Spleen (tissue), 7 donors: ENCODE measurements around the gene CFAP97D1.

Experiments
- CTCF ChIP-seq, 11 experiments: fragments of 200-600 bp in 7 of 11; fragments of 450-650 bp in 4 of 11; sonication (generic) in 4 of 11; IDR thresholded peaks in 8 of 11; conservative IDR thresholded peaks in 3 of 11; 1 replicate in 7 of 11; 2 replicates in 4 of 11; pipeline versions ENCODE4 v1.4.0 to v1.8.0; 2016 to 2021; ENCODE audit warnings: antibody characterized with exemption in 11 of 11, inconsistent platforms in 4 of 11, mild to moderate bottlenecking in 1 of 11
- POLR2A ChIP-seq, 3 donors: fragments of 450-650 bp; IDR thresholded peaks; one replicate each; pipeline ENCODE4 v1.5.1; 2017; ENCODE audit warnings: antibody characterized with exemption in 3 of 3, mild to moderate bottlenecking in 1 of 3
- donor health status: DM: no; HTN: no; CAD: no; lungs with moderate emphysema.
- donor health status: DM: no; HTN: no; CAD: no.
- donor health status: DM: no; HTN: no; CAD: no.

DNA sequence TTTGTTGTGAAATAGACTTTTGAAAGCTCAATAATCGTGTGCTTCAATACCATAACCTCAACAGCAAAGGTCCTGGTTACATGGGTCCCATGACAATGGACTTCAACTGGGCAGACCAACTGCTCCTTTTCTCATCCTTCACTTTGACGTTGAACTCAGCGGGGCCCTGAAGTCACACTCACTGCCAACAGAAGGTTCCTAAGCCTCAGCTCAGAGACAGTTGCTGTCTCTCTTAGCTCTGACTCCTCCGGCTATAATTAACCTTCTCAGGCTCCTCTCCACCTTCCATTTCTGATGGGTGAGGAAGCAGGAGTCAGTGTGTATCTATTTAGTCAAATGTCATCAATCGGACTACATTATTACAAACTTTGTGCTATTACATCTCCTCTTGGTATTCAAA, 28.9 kb downstream of the CFAP97D1 start:
- TF ChIP-seq POLR2A (IDR thresholded peaks at IDR 0.05) (no peak), CTCF (IDR thresholded peaks at IDR 0.05 in 8 of 11, conservative IDR thresholded peaks at IDR 0.05 in 3 of 11) (no peak)
